ENCODE data around the gene PREX1. TPM values are rescaled to one million over a fixed set of nuclear protein-coding genes. Genes with fewer than 3 reads are reported as not detected.

The PREX1 gene
- total and polyA plus RNA-seq, 2 experiments from 2014 or later, result 2.4 to 10.3 TPM

DNA sequence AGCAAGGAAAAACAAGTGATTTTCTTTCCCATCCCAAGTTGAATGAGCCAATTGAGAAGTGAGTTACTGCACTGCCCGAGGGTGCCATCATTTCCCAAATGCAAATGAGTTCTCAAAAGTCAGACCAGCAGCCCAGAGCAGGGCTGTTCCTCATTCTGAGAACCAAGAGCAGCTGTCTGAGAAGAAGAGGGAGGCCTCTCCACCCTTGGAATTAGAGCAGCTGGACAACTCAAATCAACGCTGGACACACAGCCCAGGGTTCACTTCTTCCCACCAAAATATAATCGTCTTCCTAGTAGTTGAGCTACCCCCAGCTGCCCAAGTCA is 4.6 kb upstream of the PREX1 start (continued):
- TF ChIP-seq, protein P1, sequence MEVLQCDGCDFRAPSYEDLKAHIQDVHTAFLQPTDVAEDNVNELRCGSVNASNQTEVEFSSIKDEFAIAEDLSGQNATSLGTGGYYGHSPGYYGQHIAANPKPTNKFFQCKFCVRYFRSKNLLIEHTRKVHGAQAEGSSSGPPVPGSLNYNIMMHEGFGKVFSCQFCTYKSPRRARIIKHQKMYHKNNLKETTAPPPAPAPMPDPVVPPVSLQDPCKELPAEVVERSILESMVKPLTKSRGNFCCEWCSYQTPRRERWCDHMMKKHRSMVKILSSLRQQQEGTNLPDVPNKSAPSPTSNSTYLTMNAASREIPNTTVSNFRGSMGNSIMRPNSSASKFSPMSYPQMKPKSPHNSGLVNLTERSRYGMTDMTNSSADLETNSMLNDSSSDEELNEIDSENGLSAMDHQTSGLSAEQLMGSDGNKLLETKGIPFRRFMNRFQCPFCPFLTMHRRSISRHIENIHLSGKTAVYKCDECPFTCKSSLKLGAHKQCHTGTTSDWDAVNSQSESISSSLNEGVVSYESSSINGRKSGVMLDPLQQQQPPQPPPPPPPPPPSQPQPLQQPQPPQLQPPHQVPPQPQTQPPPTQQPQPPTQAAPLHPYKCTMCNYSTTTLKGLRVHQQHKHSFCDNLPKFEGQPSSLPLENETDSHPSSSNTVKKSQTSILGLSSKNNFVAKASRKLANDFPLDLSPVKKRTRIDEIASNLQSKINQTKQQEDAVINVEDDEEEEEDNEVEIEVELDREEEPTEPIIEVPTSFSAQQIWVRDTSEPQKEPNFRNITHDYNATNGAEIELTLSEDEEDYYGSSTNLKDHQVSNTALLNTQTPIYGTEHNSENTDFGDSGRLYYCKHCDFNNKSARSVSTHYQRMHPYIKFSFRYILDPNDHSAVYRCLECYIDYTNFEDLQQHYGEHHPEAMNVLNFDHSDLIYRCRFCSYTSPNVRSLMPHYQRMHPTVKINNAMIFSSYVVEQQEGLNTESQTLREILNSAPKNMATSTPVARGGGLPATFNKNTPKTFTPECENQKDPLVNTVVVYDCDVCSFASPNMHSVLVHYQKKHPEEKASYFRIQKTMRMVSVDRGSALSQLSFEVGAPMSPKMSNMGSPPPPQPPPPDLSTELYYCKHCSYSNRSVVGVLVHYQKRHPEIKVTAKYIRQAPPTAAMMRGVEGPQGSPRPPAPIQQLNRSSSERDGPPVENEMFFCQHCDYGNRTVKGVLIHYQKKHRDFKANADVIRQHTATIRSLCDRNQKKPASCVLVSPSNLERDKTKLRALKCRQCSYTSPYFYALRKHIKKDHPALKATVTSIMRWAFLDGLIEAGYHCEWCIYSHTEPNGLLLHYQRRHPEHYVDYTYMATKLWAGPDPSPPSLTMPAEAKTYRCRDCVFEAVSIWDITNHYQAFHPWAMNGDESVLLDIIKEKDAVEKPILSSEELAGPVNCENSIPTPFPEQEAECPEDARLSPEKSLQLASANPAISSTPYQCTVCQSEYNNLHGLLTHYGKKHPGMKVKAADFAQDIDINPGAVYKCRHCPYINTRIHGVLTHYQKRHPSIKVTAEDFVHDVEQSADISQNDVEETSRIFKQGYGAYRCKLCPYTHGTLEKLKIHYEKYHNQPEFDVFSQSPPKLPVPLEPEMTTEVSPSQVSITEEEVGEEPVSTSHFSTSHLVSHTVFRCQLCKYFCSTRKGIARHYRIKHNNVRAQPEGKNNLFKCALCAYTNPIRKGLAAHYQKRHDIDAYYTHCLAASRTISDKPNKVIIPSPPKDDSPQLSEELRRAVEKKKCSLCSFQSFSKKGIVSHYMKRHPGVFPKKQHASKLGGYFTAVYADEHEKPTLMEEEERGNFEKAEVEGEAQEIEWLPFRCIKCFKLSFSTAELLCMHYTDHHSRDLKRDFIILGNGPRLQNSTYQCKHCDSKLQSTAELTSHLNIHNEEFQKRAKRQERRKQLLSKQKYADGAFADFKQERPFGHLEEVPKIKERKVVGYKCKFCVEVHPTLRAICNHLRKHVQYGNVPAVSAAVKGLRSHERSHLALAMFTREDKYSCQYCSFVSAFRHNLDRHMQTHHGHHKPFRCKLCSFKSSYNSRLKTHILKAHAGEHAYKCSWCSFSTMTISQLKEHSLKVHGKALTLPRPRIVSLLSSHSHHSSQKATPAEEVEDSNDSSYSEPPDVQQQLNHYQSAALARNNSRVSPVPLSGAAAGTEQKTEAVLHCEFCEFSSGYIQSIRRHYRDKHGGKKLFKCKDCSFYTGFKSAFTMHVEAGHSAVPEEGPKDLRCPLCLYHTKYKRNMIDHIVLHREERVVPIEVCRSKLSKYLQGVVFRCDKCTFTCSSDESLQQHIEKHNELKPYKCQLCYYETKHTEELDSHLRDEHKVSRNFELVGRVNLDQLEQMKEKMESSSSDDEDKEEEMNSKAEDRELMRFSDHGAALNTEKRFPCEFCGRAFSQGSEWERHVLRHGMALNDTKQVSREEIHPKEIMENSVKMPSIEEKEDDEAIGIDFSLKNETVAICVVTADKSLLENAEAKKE (CRISPR knock-in tag; IDR thresholded peaks at IDR 0.05), result no peak
- TF ChIP-seq JUNB (IDR thresholded peaks at IDR 0.05; ENCODE audit: unreplicated experiment) (no peak), CREB1 (CRISPR knock-in tag; IDR thresholded peaks at IDR 0.05; ENCODE audit: low read depth) (no peak)

DNA sequence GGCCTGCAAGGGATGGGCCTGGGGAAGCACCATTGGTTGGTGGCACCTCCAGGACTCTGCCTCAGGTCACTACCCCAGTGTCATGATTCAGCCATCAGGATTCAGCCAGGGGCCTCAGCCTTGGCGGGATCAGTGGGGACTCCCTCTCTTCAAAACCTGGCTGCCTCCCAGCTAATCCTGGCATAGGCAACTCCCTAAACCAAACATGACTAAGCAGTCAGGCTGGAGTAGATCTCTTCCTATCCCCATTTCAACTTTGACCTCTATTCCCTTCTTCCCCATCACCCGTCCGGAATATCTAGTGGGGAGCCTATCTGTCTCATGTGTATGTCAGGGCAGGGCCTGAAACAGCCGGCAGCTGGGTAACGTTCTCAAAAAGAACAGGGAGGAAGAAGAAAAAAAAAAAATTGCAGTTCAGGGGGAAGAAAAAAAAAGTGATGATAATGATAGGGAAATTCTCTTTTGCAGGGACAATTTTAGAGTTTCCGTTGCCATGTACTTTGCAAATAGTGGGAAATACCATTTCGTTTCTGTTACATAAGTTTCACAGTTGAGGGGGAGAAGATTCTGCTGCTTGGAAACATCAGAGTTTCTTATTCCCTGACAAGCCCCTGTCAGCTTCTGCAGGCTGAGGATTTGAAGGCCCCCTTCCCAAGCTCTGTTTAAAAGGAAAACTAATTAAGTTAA is 4.1 kb upstream of the PREX1 start:
- DNase-seq (ENCODE audit: low spot score), result no peak
- H3K9me3 Mint-ChIP-seq, result no peaks in the 10 kb centered on the region
- Histone ChIP-seq H3K4me3 (no peak overlapping the region), H3K36me3 (ENCODE audit: insufficient read depth) (no peaks in the 10 kb centered on the region), H2AFZ (no peak overlapping the region), H3K27me3 (ENCODE audit: insufficient read depth) (peaks cover 26% of the 10 kb centered on the region), H3F3A (replicated peaks; ENCODE audit: low read depth) (peaks cover 4% of the 10 kb centered on the region), H3K4me1 (ENCODE audit: insufficient read depth) (peaks cover 5% of the 10 kb centered on the region), H3K27ac (ENCODE audit: low read depth) (no peak overlapping the region), H4K20me1 (replicated peaks; ENCODE audit: insufficient read depth) (no peaks in the 10 kb centered on the region; the same call in 1 of the 2 replicates), H3K79me2 (replicated peaks; ENCODE audit: insufficient read depth) (no peaks in the 10 kb centered on the region), H3K4me2 (no peak overlapping the region), H3K9me2 (ENCODE audit: insufficient read depth) (no peaks in the 10 kb centered on the region)
- peaks cover 26% of the 10 kb centered on the region for H3K27me3 Mint-ChIP-seq (ENCODE audit: insufficient read depth, low read depth, poor library complexity)
- H3K36me3 Mint-ChIP-seq (ENCODE audit: low read depth), result no peaks in the 10 kb centered on the region; the same call in 2 of the 3 replicates
- H3K4me3 Mint-ChIP-seq, result no peak overlapping the region
- TF ChIP-seq EZH2 (IDR thresholded peaks at IDR 0.05; ENCODE audit: low read depth, unreplicated experiment), result no peak
- TF ChIP-seq ZNF331 (CRISPR knock-in tag; IDR thresholded peaks at IDR 0.05; ENCODE audit: low read depth), result no peak
- TF ChIP-seq, protein P1 (CRISPR knock-in tag; IDR thresholded peaks at IDR 0.05), result no peak
- no peak for TF ChIP-seq CREB1 (CRISPR knock-in tag; IDR thresholded peaks at IDR 0.05; ENCODE audit: low read depth)
- no peaks in the 10 kb centered on the region; the same call in 2 of the 3 replicates for H3K4me1 Mint-ChIP-seq
- no peak overlapping the region for H3K27ac Mint-ChIP-seq
- no peak for ATAC-seq
